Esophagus (tissue), 2 donors: ENCODE data around the gene NR4A3. TPM values are rescaled to one million over a fixed set of nuclear protein-coding genes. Genes with fewer than 3 reads are reported as not detected.

Experiments
- H3K27ac ChIP-seq, 2 donors: one replicate each; pipeline ENCODE4 v1.5.1; 2013; ENCODE audit warnings: low read depth in 2 of 2, mild to moderate bottlenecking in 2 of 2, inconsistent platforms in 1 of 2, low read length in 1 of 2, moderate library complexity in 1 of 2
- H3K27me3 ChIP-seq, 2 donors: one replicate each; pipeline ENCODE4 v1.6.1; 2013; ENCODE audit warnings: low read length in 2 of 2, control low read depth in 1 of 2, mild to moderate bottlenecking in 1 of 2; ENCODE audit not compliant: insufficient read depth in 2 of 2, control insufficient read depth in 1 of 2
- H3K36me3 ChIP-seq, 2 donors: one replicate each; pipeline ENCODE4 v1.6.1; 2013; ENCODE audit warnings: low read length in 1 of 2; ENCODE audit not compliant: control insufficient read depth in 2 of 2, insufficient read depth in 2 of 2
- H3K4me1 ChIP-seq, 2 donors: one replicate each; pipeline ENCODE4 v1.6.1; 2013; ENCODE audit warnings: low read length in 1 of 2; ENCODE audit not compliant: control insufficient read depth in 2 of 2, insufficient read depth in 2 of 2
- H3K4me3 ChIP-seq, 2 donors: one replicate each; pipeline ENCODE4 v1.5.1; 2013; ENCODE audit warnings: low read length in 2 of 2, mild to moderate bottlenecking in 2 of 2, low read depth in 1 of 2, moderate library complexity in 1 of 2
- H3K9me3 ChIP-seq, 2 donors: one replicate each; pipeline ENCODE4 v1.6.1; 2013; ENCODE audit warnings: mild to moderate bottlenecking in 2 of 2, low read depth in 1 of 2, low read length in 1 of 2, moderate library complexity in 1 of 2; ENCODE audit not compliant: control insufficient read depth in 2 of 2, insufficient read depth in 1 of 2
- WGBS, 2 donors: extraction: QIAGEN DNeasy Blood & Tissue Kit; methylation state at CpG; one replicate each; pipeline ENCODE4 v1.1.7; 2013; 5-methylcytosine and 5-hydroxymethylcytosine counted together
- polyA plus RNA-seq, 2 donors: library from polyadenylated mRNA; stranded (reverse); fragments of 200-250 nt; gene quantifications; one replicate each; pipeline ENCODE4 v1.2.3, GENCODE V29; 2013
- donor health status: healthy with polysubstance abuse.
- donor health status: Bipolar disorder and iron deficiency.

NR4A3 gene
- polyA plus RNA-seq, 2 donors = 0.29 to 0.33 TPM

DNA sequence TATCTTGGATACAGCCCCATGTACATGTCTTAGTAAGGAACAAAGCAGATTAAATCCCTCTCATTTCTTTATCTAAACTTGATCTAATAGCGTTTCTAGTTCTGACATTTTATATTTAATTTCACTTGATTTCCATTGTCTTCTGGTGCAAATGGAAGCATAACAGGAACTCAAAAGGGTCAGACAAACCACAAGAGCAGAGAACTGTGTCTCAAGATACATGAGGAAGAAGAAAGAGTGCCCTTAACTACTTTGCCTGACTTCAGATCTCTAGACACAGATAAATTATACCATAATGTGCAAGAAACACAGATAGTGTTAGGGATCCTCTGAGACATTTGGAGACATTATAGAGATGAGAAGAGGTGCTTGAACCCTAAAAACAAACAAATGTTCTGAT lies 64.1 kb downstream of the NR4A3 start:
- Histone ChIP-seq H3K4me3 (no peak overlapping the region), H3K9me3 (no peaks in the 10 kb centered on the region), H3K4me1 (no peaks in the 10 kb centered on the region), H3K27me3 (no peaks in the 10 kb centered on the region), H3K27ac (no peak overlapping the region), H3K36me3 (no peaks in the 10 kb centered on the region)
- WGBS, 2 donors = 60 to 68% methylated on average over 1 of the region's 1 CpG

DNA sequence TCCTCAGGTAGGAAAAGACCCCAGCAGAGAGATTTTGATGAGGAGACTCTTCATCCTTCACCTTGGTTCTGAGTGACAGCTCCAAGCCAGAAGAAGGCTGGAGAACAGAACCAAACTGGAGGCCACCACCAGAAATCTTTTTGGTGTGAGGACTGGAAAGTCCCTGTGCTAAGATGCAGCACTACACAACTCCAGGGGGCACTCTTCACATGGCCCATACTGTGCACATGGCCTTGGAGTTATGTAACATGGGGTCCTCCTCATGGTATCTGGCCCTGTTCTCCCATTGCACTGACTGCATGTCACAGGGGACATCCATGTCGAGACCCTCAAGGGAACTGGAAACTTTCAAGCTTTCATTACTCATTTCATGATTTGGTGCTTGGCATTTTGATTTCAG lies 67.4 kb downstream of the NR4A3 start:
- H3K36me3 ChIP-seq = no peaks in the 10 kb centered on the region
- no peaks in the 10 kb centered on the region for H3K9me3 ChIP-seq
- WGBS, 2 donors = 93 to 100% methylated on average over 1 of the region's 1 CpG
- H3K4me3 ChIP-seq = no peak overlapping the region
- H3K27me3 ChIP-seq = no peaks in the 10 kb centered on the region
- no peak overlapping the region for H3K27ac ChIP-seq
- no peaks in the 10 kb centered on the region for H3K4me1 ChIP-seq

DNA sequence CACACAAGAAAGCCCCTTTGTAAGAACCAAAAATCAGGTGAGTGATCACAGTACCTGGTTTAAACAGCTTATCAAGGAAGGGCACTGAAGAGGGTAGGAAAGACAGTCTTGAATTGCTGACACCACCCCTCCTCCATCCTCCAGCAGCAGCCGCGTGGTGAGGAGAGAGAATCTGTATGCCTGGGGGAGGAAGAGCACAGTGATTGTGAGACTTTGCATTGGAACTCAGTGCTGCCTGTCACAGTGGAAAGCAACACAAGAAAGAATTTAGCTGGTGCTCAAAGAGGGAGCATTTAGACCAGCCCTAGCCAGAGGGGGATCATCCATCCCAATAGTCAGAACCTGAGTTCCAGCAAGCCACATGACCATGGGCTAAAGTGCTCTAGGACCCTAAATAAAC lies 73.1 kb downstream of the NR4A3 start:
- 70 to 81% methylated on average over 2 of the region's 2 CpGs for WGBS, 2 donors
- H3K27me3 ChIP-seq = no peaks in the 10 kb centered on the region

DNA sequence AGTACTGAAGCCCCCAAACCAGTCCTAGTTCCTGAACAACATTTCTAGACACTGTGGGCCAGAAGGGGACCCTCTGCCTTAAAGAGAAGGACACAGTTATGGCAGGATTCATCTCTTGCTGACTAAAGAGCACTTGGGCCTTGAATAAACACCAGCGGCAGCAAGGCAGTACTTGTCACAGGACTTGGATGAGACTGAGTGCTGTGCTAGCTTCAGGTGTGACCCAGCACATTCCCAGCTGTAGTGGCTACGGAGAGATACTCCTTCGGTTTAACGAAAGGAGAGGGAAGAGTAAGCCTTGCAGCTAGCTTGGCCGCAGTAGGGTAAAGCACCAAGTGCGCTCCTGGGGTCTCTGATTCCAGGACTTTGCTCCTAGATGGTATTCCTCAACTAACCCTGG lies 73.8 kb downstream of the NR4A3 start:
- Histone ChIP-seq H3K27me3 (no peaks in the 10 kb centered on the region), H3K9me3 (no peaks in the 10 kb centered on the region), H3K4me3 (no peak overlapping the region), H3K27ac (no peak overlapping the region), H3K36me3 (no peaks in the 10 kb centered on the region), H3K4me1 (no peaks in the 10 kb centered on the region)
- WGBS, 2 donors = 94 to 95% methylated on average over 6 of the region's 6 CpGs

More for the DNA sequence above, 73.1 kb downstream of the NR4A3 start:
- H3K27ac ChIP-seq = no peak overlapping the region
- no peak overlapping the region for H3K4me3 ChIP-seq
- H3K4me1 ChIP-seq = no peaks in the 10 kb centered on the region
- no peaks in the 10 kb centered on the region for H3K9me3 ChIP-seq
- no peaks in the 10 kb centered on the region for H3K36me3 ChIP-seq

DNA sequence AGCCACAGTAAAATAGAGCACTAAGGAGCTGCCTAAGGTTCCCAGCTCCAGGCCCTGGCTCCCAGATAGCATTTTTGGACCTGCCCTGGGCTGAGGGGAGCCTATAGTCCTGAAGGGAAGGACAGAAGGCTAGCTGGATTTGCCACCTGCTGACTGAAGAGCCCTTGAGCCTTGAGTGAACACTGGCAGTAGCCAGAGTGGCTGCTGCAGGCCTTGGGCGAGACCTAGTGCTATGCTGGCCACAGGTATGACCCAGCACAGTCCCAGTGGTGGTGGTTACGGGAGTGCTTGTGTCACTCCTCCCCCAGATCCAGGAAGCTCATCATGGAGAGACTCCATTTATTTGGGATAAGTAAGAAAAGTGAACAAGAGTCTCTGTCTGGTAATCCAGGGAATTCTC lies 74.4 kb downstream of the NR4A3 start:
- no peaks in the 10 kb centered on the region for H3K9me3 ChIP-seq
- H3K4me3 ChIP-seq = no peak overlapping the region
- WGBS, 2 donors = 97 to 100% methylated on average over 2 of the region's 2 CpGs
- H3K4me1 ChIP-seq = no peaks in the 10 kb centered on the region
- no peaks in the 10 kb centered on the region for H3K27me3 ChIP-seq
- no peak overlapping the region for H3K27ac ChIP-seq
- H3K36me3 ChIP-seq = no peaks in the 10 kb centered on the region

DNA sequence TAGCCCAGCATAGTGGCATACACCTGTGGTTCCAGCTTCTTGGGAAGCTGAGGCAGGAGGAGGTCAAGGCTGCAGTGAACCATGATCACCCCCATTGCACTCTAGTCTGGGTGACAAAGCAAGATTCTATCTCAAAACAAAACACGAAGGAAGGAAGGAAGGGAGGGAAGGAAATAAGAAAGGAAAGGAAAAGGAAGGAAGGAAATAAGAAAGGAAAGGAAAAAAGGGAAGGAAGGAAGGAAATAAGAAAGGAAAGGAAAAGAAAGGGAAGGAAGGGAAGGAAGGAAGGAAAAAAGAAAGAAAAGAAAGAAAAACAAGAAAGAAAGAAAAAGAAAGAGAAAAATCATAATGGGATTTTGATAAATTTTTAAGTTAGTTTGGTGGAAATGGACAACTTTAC lies 81.7 kb downstream of the NR4A3 start:
- H3K4me3 ChIP-seq = no peak overlapping the region
- WGBS, 2 donors = 77 to 92% methylated on average over 1 of the region's 1 CpG
- H3K4me1 ChIP-seq = no peaks in the 10 kb centered on the region
- no peaks in the 10 kb centered on the region for H3K36me3 ChIP-seq
- H3K27me3 ChIP-seq = no peaks in the 10 kb centered on the region
- no peak overlapping the region for H3K27ac ChIP-seq
- H3K9me3 ChIP-seq = no peaks in the 10 kb centered on the region

DNA sequence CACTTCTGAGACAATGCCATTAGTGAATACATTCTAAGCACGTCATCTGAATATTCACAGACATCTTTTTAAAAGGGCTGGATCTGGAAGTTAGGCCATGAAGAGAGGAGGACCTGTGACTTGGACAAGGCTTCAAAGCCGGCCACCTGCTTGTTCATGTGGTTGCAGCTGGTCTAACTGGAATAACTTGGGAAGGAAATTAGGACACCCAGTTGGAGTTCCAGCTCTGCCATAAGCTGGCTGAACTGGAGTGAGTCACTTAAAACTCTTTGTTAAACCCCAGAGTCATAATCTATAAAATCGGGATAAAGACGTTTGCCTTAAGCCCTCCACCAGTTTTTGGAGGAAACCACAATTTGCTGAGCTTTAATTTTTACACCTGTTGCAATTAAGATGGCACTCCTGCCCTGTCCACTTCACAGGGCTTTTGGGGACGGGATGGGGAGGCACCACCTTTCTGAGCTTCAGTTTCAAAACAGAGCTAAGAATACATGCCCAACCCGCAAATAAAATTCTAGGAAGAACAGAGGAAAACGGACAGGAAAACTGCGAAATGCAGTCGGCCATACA lies 84.2 kb downstream of the NR4A3 start:
- 15 to 18% methylated on average over 9 of the region's 9 CpGs for WGBS, 2 donors
- peak overlapping the region; percentile 98 to 99 for H3K27ac ChIP-seq
- no peaks in the 10 kb centered on the region for H3K36me3 ChIP-seq
- no peaks in the 10 kb centered on the region for H3K27me3 ChIP-seq
- peak overlapping the region; percentile 86 to 90 for H3K4me3 ChIP-seq
- no peaks in the 10 kb centered on the region for H3K4me1 ChIP-seq
- H3K9me3 ChIP-seq = no peaks in the 10 kb centered on the region

DNA sequence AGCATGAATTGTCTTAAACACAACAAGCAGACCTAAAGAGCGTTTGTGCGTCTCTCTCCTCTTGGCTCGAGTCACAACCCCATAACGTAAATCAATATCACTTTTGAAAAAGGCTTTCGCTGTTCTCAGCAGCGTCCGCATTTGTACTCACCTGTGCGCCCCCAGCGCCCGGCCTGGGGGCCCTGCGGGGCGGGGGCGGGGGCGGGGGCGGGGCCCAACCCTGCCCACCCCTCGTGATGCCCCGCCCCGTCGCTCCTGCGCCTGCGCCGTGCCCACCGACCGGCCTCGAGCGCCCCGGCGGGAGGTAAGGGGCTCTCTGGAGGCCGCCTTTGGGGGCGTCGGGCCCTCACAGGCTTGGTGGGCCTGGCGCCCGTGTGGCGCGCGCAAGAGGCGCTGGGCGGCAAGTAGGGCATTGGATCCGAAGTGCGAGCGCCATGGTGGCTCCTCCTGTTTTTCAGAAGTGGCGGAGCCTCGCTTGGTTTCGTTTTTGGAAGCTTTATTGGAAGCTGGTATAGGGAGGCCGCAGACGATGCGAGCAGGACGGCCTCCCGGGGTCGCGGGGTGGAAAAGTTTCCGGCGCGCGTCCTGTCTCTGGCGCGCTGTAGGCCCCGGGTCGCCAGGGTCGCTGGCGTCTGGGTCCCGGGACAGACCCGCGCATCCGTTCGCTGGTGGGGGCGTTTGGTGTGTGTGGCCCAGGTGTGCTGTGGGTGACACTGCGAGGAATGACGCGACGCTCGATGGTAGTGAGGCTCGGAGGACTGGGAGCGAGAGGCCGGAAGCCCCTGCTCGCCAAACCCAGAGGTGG lies 84.9 kb downstream of the NR4A3 start, which contains the start of gene STX17:
STX17 (plus strand) TSS at position 252 of the 805 bp plus-strand sequence. CDS start 8,586 bp downstream, outside the sequence.
- H3K27me3 ChIP-seq = no peaks in the 10 kb centered on the region
- H3K27ac ChIP-seq = peak within 1 kb of the TSS; percentile 98 to 99
- no peaks in the 10 kb centered on the region for H3K36me3 ChIP-seq
- no peaks in the 10 kb centered on the region for H3K4me1 ChIP-seq
- WGBS, 2 donors = 0 to 1% methylated on average over 67 to 76 of the region's 76 CpGs
- no peaks in the 10 kb centered on the region for H3K9me3 ChIP-seq
- H3K4me3 ChIP-seq = peak within 1 kb of the TSS; percentile 86 to 90

DNA sequence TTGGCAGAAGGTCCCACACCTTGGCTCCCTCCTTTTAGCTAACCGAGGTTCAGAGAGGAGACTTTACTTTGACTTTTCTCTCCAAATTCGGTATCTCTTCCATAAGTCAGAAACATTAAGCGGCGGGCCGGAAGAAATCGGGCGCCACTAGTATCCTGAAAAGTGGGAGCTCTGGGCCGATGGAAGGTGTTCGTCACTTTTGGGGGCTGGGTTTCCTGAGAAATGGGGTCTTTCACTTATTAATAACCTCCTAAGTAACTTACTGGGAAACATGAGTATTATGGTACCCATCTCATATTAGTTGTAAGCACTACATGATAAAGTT lies 85.5 kb downstream of the NR4A3 start:
- Histone ChIP-seq H3K36me3 (no peaks in the 10 kb centered on the region), H3K27ac (peak overlapping the region; percentile 98 to 99)
- WGBS, 2 donors = 4 to 5% methylated on average over 9 of the region's 9 CpGs

DNA sequence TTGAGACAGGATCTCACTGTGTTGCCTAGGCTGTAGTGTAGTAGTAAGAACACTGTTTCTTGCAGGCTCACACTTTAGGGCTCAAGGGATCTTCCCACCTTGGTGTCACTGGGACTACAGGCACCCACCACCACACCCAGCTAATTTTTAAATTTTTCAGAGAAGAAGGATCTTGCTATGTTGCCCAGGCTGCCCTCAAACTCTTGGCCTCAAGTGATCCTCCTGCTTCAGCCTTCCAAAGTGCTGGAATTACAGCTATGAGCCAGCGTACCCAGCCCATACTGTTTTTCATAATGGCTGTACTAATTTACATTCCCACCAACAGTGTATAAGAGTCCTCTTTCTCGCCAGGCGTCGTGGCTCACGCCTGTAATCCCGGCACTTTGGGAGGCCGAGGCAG lies 89.9 kb downstream of the NR4A3 start:
- no peaks in the 10 kb centered on the region for H3K27me3 ChIP-seq
- H3K4me3 ChIP-seq = no peak overlapping the region
- 99 to 100% methylated on average over 7 of the region's 7 CpGs for WGBS, 2 donors
- H3K4me1 ChIP-seq = no peaks in the 10 kb centered on the region
- H3K9me3 ChIP-seq = no peaks in the 10 kb centered on the region
- H3K27ac ChIP-seq = no peak overlapping the region
- H3K36me3 ChIP-seq = peaks cover 0 to 2% of the 10 kb centered on the region in 2 donors

More for the DNA sequence above, 85.5 kb downstream of the NR4A3 start:
- H3K9me3 ChIP-seq = no peaks in the 10 kb centered on the region
- H3K4me3 ChIP-seq = peak overlapping the region; percentile 86 to 90
- H3K27me3 ChIP-seq = no peaks in the 10 kb centered on the region
- H3K4me1 ChIP-seq = no peaks in the 10 kb centered on the region
